ENCODE results near the gene XYLT1.

DNA sequence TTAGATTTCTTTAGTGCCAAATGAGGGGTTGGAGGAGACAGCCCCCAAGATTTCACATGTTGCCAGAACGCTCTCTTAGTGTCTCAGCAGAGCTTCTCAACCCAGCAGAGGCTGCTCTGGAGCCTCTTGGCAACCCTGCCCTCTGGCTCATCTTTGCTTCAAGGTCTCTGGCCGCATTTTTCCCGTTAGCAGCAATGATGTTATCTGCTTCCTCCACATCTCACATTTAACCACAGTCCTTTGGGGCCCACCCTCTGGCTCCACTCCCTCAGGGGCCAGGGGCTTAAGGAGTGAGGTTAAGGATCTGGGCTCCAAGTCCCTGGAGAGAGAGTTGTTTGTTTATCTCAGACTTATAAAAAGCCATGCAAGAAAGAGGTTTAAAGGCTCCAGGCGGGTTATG is 3.3 kb upstream of the XYLT1 start:
- no peak for TF ChIP-seq CTCF (IDR thresholded peaks at IDR 0.05; ENCODE audit: low read depth, low read length)
- no peak for TF ChIP-seq EZH2phosphoT487 (IDR thresholded peaks at IDR 0.05; ENCODE audit: low read depth)

All from OCI-LY3 (cell line).